ENCODE measurements around the gene POLE. TPM values are rescaled to one million over a fixed set of nuclear protein-coding genes. Genes with fewer than 3 reads are reported as not detected.
"Not testable (repeated sequence)": the region's sequence is repeated elsewhere in the genome, so short reads cannot be mapped to it uniquely, and the experiment has no call there.

Gene POLE
- total and polyA plus RNA-seq, 2 donors = 19.3 to 22.2 TPM

DNA sequence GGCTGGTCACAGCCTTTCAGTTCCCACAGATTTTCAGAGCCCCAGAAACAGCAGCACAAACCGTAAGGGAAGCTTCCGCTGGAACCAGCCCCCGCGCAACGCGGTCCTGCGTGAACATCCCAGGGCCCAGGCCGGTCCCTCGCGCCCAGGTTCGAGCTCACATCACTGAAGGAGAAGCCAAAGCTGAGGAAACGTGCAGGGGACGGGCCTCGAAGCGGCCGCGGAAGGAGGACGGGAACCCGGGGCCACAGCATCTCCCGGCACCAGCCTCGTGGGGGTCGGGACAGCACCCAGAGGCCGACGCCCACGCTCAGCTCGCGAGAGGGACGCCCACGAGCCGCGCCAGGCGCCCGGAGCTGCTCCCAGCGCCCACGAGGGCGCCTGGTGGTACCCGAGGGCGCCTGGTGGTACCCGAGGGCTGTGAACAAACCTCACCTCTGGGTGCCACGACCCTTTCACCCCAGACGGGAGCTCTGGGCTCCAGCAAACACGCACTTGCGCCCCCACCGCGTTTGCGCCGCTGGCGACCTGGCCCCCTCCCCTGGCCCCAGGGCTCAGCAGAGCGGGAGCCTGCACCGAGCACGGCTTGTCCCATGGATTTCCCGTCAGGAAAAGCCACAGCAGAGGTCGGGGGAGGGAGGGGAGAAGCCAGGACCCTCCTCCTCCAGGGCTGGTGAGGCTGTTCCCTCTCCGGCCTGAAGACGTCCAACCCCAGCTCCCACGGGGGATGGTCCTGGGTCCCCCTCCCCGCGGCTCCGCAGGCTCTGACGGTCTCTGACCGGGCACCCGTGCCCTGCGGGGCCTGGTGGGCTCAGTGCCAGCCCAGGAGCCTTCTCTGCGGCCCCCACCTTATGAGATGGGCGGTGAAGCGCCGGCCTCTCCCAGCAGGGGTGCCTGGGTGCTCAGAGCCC is 83.6 kb downstream of the POLE start:
- peaks cover 23 to 91% of the 10 kb centered on the region in 2 donors for H3K27me3 ChIP-seq (ENCODE audit: control insufficient read depth in 2 of 2, insufficient read depth in 1 of 2, low read length in 1 of 2)

DNA sequence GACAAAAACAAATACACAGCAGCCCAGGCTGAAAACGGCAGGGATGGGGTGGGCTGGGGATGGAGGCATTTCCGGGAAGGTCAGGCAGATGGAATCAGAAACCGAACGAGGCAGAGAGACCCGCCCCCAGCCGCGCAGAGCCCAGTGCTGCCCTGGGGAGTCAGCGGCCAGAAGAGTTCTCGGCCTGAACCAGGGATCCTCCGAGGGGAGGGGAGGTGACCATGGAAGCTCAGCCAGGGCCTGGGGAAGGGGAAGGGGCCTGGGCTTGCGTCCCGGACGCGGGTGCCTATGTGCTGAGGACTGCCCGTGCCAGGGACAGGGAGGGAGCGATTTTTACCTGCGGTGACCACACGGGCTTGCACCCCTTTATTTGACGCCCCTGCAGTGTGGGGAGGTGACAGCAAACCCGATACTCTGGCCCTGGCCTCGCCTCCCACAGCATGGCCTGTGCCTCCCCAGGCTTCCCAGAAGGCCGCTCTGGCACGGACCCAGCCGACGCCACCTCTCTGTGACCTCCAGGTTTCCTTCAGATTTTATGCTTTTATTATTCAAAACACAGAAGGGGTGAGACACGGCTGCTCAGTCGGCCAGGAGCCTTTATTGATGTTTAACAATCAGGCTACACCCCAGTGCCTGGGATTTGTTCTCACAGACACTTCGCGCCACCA is 84.4 kb downstream of the POLE start:
- no peaks in the 10 kb centered on the region for H3K36me3 ChIP-seq (ENCODE audit: control insufficient read depth in 2 of 2, insufficient read depth in 2 of 2, low read length in 1 of 2)
- WGBS = 71% methylated on average over 29 of the region's 29 CpGs
- peaks cover 0 to 1% of the 10 kb centered on the region in 2 donors for H3K9me3 ChIP-seq (ENCODE audit: control insufficient read depth in 2 of 2, insufficient read depth in 1 of 2, low read length in 1 of 2)
- H3K27me3 ChIP-seq (ENCODE audit: control insufficient read depth in 2 of 2, insufficient read depth in 1 of 2, low read length in 1 of 2) = peaks cover 23 to 84% of the 10 kb centered on the region in 2 donors
- peaks cover 0 to 17% of the 10 kb centered on the region in 2 donors for H3K4me1 ChIP-seq (ENCODE audit: control insufficient read depth in 2 of 2, insufficient read depth in 2 of 2, low read length in 2 of 2)
- H3K27ac ChIP-seq (ENCODE audit: low read depth in 1 of 2, low read length in 1 of 2) = no peak overlapping the region
- no peak for DNase-seq (ENCODE audit: low read depth in 6 of 9, low spot score in 9 of 9)
- H3K4me3 ChIP-seq (ENCODE audit: low read length in 2 of 2) = no peak overlapping the region

More for the DNA sequence above, 83.6 kb downstream of the POLE start:
- Histone ChIP-seq H3K36me3 (ENCODE audit: control insufficient read depth in 2 of 2, insufficient read depth in 2 of 2, low read length in 1 of 2) (no peaks in the 10 kb centered on the region), H3K4me1 (ENCODE audit: control insufficient read depth in 2 of 2, insufficient read depth in 2 of 2, low read length in 2 of 2) (peaks cover 0 to 17% of the 10 kb centered on the region in 2 donors), H3K9me3 (ENCODE audit: control insufficient read depth in 2 of 2, insufficient read depth in 1 of 2, low read length in 1 of 2) (peaks cover 0 to 1% of the 10 kb centered on the region in 2 donors), H3K27ac (ENCODE audit: low read depth in 1 of 2, low read length in 1 of 2) (peak overlapping the region in 1 of 2 donors; percentile 26), H3K4me3 (ENCODE audit: low read length in 2 of 2) (peak overlapping the region in 1 of 2 donors; percentile 15)
- WGBS = 58% methylated on average over 67 of the region's 67 CpGs
- DNase-seq (ENCODE audit: low read depth in 6 of 9, low spot score in 9 of 9) = no peak

DNA sequence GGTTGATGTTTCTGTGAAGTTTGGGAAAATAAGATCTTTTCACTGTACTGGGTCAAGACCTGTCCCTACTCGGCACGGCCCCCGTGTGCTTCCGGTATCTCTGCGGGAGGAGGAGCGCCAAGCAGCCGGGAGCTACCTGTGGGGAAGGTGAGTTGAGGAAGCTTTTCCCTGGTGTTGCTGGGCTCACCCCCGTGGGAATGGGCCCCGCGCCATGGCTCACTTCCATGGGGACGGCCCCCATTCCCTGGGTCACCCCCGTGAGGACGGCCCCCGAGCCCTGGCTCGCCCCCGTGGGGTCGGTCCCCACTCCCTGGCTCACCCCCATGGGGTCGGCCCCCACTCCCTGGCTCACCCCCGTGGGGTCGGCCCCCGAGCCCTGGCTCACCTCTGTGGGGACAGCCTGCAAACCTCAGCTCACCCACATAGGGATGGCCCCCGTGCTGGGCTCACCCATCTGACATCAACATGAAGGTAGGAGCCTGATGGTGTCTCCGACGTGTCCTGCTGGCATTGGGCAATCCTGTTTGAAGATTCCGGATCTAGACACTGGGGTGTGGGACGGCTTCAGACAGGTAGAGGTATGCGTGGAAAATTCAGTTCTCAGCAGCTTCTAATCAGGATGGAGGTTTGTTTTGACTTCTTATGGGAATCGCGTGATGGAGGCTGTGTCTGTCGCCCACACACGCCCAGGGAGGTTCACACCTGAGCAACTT is 85.8 kb downstream of the POLE start:
- peaks cover 2 to 20% of the 10 kb centered on the region in 2 donors for H3K4me1 ChIP-seq (ENCODE audit: control insufficient read depth in 2 of 2, insufficient read depth in 2 of 2, low read length in 2 of 2)
- DNase-seq (ENCODE audit: low read depth in 6 of 9, low spot score in 9 of 9) = no peak
- H3K27me3 ChIP-seq (ENCODE audit: control insufficient read depth in 2 of 2, insufficient read depth in 1 of 2, low read length in 1 of 2) = peaks cover 20 to 72% of the 10 kb centered on the region in 2 donors
- no peak overlapping the region for H3K27ac ChIP-seq (ENCODE audit: low read depth in 1 of 2, low read length in 1 of 2)
- 88% methylated on average over 31 of the region's 31 CpGs for WGBS
- peaks cover 0 to 1% of the 10 kb centered on the region in 2 donors for H3K9me3 ChIP-seq (ENCODE audit: control insufficient read depth in 2 of 2, insufficient read depth in 1 of 2, low read length in 1 of 2)
- H3K4me3 ChIP-seq (ENCODE audit: low read length in 2 of 2) = peak overlapping the region in 1 of 2 donors; percentile 52
- H3K36me3 ChIP-seq (ENCODE audit: control insufficient read depth in 2 of 2, insufficient read depth in 2 of 2, low read length in 1 of 2) = no peaks in the 10 kb centered on the region

DNA sequence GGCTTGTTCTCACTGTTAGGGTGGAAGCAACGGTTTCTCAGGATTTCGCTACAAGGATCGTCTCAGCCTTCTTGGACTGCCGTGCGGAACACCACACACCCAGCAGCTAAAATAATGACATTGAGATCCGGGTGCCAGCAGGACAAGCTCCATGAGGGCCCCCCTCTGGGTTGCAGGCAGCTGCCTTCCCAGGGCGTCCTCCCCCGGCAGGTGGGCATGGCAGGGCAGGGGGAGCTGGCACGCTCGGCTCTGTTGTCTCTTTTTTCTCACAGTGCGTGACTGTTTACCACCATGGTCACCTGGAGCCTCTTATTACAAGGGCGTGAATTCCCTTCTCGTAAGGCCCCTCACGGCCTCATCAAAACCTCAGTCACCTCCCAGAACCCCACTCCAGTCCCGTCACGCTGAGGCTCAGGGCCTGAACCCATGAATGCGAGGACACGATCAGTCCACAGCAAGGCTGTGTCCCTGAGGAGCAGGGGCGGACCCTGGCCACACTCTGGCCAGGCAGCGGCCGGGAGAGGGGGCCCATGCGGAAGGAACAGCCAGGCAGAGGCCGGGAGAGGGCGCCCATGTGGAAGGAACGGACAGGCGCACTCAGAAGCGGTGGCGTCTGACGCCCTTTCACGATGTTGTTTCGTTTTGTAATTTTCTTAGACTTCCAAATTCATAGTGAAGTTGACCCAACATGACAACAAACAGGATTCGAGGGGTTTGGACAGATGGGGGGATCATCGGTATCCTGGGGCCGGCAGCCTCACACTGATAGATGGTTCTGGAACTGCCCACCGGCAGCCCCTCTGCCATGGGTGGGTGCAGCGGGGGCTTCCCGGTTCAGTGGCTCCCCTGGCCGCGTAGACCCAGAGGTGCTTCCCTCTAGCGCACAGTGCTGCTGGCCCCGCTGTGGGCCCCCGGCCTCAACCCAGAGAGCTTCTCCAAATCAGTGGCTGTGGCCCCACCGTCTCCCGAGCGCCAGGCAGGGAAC is 86.8 kb downstream of the POLE start:
- Histone ChIP-seq H3K4me1 (ENCODE audit: control insufficient read depth in 2 of 2, insufficient read depth in 2 of 2, low read length in 2 of 2) (peaks cover 2 to 20% of the 10 kb centered on the region in 2 donors), H3K27ac (ENCODE audit: low read depth in 1 of 2, low read length in 1 of 2) (peak overlapping the region in 1 of 2 donors; percentile 25), H3K36me3 (ENCODE audit: control insufficient read depth in 2 of 2, insufficient read depth in 2 of 2, low read length in 1 of 2) (no peaks in the 10 kb centered on the region), H3K4me3 (ENCODE audit: low read length in 2 of 2) (peak overlapping the region; percentile 19 to 52), H3K9me3 (ENCODE audit: control insufficient read depth in 2 of 2, insufficient read depth in 1 of 2, low read length in 1 of 2) (peaks cover 0 to 1% of the 10 kb centered on the region in 2 donors), H3K27me3 (ENCODE audit: control insufficient read depth in 2 of 2, insufficient read depth in 1 of 2, low read length in 1 of 2) (peaks cover 20 to 71% of the 10 kb centered on the region in 2 donors)
- peak in 3 of 9 donors; percentile 26 to 59 (median 28) for DNase-seq (ENCODE audit: low read depth in 6 of 9, low spot score in 9 of 9)
- 34% methylated on average over 45 of the region's 45 CpGs for WGBS

DNA sequence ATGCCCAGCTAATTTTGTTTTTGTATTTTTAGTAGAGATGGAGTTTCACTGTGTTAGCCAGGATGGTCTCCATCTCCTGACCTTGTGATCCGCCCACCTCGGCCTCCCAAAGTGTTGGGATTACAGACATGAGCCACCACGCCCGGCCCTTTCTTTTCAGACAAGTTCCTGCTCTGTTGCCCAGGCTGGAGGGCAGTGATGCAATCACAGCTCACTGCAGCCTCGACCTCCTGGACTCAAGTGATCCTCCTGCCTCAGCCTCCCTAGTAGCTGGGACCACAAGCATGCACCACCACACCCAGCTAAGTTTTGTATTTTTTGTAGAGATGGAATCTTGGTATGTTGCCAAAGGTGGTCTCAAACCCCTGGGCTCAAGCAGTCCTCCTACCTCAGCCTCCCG is 87.6 kb downstream of the POLE start:
- not testable (repeated sequence) for H3K27ac ChIP-seq (ENCODE audit: low read depth in 1 of 2, low read length in 1 of 2); DNase-seq (ENCODE audit: low read depth in 6 of 9, low spot score in 9 of 9); H3K36me3 ChIP-seq (ENCODE audit: control insufficient read depth in 2 of 2, insufficient read depth in 2 of 2, low read length in 1 of 2); H3K9me3 ChIP-seq (ENCODE audit: control insufficient read depth in 2 of 2, insufficient read depth in 1 of 2, low read length in 1 of 2); H3K4me3 ChIP-seq (ENCODE audit: low read length in 2 of 2)
- Histone ChIP-seq H3K4me1 (ENCODE audit: control insufficient read depth in 2 of 2, insufficient read depth in 2 of 2, low read length in 2 of 2) (peaks cover 2 to 20% of the 10 kb centered on the region in 2 donors), H3K27me3 (ENCODE audit: control insufficient read depth in 2 of 2, insufficient read depth in 1 of 2, low read length in 1 of 2) (peaks cover 18 to 65% of the 10 kb centered on the region in 2 donors)
- 94% methylated on average over 6 of the region's 6 CpGs for WGBS

DNA sequence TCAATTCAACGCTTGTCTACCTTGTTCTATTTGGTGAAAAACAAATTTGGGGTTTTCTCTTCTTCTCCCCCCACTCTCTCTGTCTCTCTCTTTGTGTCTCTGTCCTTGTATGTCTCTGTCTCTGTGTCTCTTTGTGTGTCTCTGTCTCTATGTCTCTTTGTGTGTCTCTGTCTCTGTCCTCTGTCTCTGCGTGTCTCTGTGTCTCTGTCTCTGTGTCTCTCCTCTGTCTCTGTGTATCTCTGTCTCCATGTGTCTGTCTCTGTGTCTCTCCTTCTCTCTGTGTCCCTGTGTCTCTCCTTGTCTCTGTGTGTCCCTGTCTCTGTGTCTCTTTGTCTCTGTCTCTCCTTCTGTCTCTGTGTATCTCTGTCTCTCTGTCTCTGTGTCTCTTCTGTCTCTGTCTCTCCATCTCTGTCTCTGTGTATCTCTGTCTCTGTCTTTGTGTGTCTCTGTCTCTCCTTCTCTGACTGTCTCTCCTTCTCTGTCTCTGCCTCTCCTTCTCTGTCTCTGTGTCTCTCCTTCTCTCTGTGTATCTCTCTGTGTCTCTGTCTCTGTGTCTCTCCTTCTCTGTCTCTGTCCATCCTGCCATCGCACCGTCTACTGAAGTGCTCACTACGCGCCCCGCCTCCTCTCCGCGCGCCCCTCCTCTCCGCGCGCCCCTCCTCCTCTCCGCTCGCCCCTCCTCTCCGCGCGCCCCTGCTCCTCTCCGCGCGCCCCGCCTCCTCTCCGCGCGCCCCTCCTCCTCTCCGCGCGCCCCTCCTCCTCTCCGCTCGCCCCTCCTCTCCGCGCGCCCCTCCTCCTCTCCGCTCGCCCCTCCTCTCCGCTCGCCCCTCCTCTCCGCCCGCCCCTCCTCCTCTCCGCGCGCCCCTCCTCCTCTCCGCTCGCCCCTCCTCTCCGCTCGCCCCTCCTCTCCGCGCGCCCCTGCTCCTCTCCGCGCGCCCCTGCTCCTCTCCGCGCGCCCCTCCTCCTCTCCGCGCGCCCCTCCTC is 89.5 kb downstream of the POLE start:
- Histone ChIP-seq H3K4me1 (ENCODE audit: control insufficient read depth in 2 of 2, insufficient read depth in 2 of 2, low read length in 2 of 2) (peaks cover 2 to 28% of the 10 kb centered on the region in 2 donors), H3K27ac (ENCODE audit: low read depth in 1 of 2, low read length in 1 of 2) (peak overlapping the region in 1 of 2 donors; percentile 52), H3K4me3 (ENCODE audit: low read length in 2 of 2) (peak overlapping the region in 1 of 2 donors; percentile 53), H3K9me3 (ENCODE audit: control insufficient read depth in 2 of 2, insufficient read depth in 1 of 2, low read length in 1 of 2) (no peaks in the 10 kb centered on the region), H3K27me3 (ENCODE audit: control insufficient read depth in 2 of 2, insufficient read depth in 1 of 2, low read length in 1 of 2) (peaks cover 5 to 59% of the 10 kb centered on the region in 2 donors), H3K36me3 (ENCODE audit: control insufficient read depth in 2 of 2, insufficient read depth in 2 of 2, low read length in 1 of 2) (no peaks in the 10 kb centered on the region)
- WGBS = 6% methylated on average over 34 of the region's 58 CpGs
- DNase-seq (ENCODE audit: low read depth in 6 of 9, low spot score in 9 of 9) = peak in 5 of 9 donors; percentile 26 to 62 (median 56)

DNA sequence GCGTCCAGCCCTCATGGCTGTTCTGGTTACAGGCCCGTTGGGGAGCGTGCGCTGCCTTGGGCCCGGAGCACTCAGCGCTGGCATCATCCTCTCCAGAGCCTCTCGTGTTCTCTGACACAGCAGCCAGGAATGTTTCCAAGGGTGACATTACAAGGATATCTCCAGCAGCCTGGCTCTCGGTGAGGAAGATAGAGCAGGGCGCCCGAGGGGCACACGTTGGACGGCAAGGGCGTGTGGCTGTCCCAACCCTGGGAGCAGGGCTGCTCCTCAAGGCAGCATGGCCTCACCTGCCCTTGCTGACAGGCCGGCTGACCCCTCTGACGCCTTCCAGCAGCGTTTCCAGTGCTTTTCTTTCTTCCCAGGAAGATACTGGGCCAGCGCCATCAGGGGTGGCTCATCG is 91.1 kb downstream of the POLE start:
- Histone ChIP-seq H3K4me3 (ENCODE audit: low read length in 2 of 2) (no peak overlapping the region), H3K27me3 (ENCODE audit: control insufficient read depth in 2 of 2, insufficient read depth in 1 of 2, low read length in 1 of 2) (peaks cover 0 to 48% of the 10 kb centered on the region in 2 donors), H3K9me3 (ENCODE audit: control insufficient read depth in 2 of 2, insufficient read depth in 1 of 2, low read length in 1 of 2) (no peaks in the 10 kb centered on the region), H3K36me3 (ENCODE audit: control insufficient read depth in 2 of 2, insufficient read depth in 2 of 2, low read length in 1 of 2) (no peaks in the 10 kb centered on the region), H3K4me1 (ENCODE audit: control insufficient read depth in 2 of 2, insufficient read depth in 2 of 2, low read length in 2 of 2) (peaks cover 2 to 27% of the 10 kb centered on the region in 2 donors), H3K27ac (ENCODE audit: low read depth in 1 of 2, low read length in 1 of 2) (no peak overlapping the region)
- WGBS = 94% methylated on average over 18 of the region's 18 CpGs
- DNase-seq (ENCODE audit: low read depth in 6 of 9, low spot score in 9 of 9) = no peak
